Measurements from ENCODE around the gene ILKAP.
"Not testable (repeated sequence)": the region's sequence is repeated elsewhere in the genome, so short reads cannot be mapped to it uniquely, and the experiment has no call there.

ILKAP gene

GRCh38 chr2:238187618-238188548 is 15.6 kb downstream of the ILKAP start:
- DNase-seq, result no peak

- no peak for DNase-seq
Measured at GRCh38 chr2:238183821-238184220, 19.7 kb downstream of the ILKAP start.

GRCh38 chr2:238182362-238182761 is 21.1 kb downstream of the ILKAP start:
- no peak for DNase-seq

GRCh38 chr2:238180554-238180953 is 22.9 kb downstream of the ILKAP start:
- DNase-seq, result no peak

GRCh38 chr2:238176613-238177012 is 26.9 kb downstream of the ILKAP start:
- no peak for DNase-seq

- DNase-seq, result no peak
Measured at GRCh38 chr2:238174701-238175100, 28.8 kb downstream of the ILKAP start.

GRCh38 chr2:238174291-238174690 is 29.2 kb downstream of the ILKAP start:
- DNase-seq, result no peak

GRCh38 chr2:238173692-238174091 is 29.8 kb downstream of the ILKAP start:
- no peak for DNase-seq

- no peak for DNase-seq
Measured at GRCh38 chr2:238172439-238172838, 31.1 kb downstream of the ILKAP start.

GRCh38 chr2:238171575-238172187 is 31.8 kb downstream of the ILKAP start:
- DNase-seq, result no peak

GRCh38 chr2:238171072-238171431 is 32.4 kb downstream of the ILKAP start:
- DNase-seq, result not testable (repeated sequence)

- DNase-seq, result no peak
Measured at GRCh38 chr2:238170386-238171071, 33.0 kb downstream of the ILKAP start.

- DNase-seq, result no peak
Measured at GRCh38 chr2:238169708-238170251, 33.7 kb downstream of the ILKAP start.

- DNase-seq, result no peak
Measured at GRCh38 chr2:238169048-238169707, 34.3 kb downstream of the ILKAP start.

GRCh38 chr2:238168196-238169047 is 35.1 kb downstream of the ILKAP start:
- no peak for DNase-seq

- DNase-seq, result no peak
Measured at GRCh38 chr2:238167761-238168160, 35.7 kb downstream of the ILKAP start.

- no peak for DNase-seq
Measured at GRCh38 chr2:238167344-238167715, 36.2 kb downstream of the ILKAP start.

GRCh38 chr2:238166391-238167343 is 36.8 kb downstream of the ILKAP start:
- DNase-seq, result no peak

GRCh38 chr2:238165288-238165921 is 38.1 kb downstream of the ILKAP start:
- DNase-seq, result no peak

- no peak for DNase-seq
Measured at GRCh38 chr2:238164906-238165287, 38.6 kb downstream of the ILKAP start.

Data from CD4-positive, alpha-beta T cell treated with Interleukin-6 for 4 hours (primary cell).